K562 (cell line): ENCODE measurements around the gene MARK3. TPM values are rescaled to one million over a fixed set of nuclear protein-coding genes. Genes with fewer than 3 reads are reported as not detected.

Experiments
- BACH1 ChIP-seq: fragments of 200-800 bp; sonication (Bioruptor generic); IDR thresholded peaks from 2 replicates; pipeline ENCODE4 v1.6.1; 2016; ENCODE audit warnings: missing genetic modification characterization, missing compliant biosample characterization
- CHD7 ChIP-seq: fragments of 200-600 bp; sonication (generic); IDR thresholded peaks from one replicate; pipeline ENCODE4 v1.6.1; 2012; ENCODE audit warnings: mild to moderate bottlenecking, low read depth, low read length, inconsistent platforms
- LEF1 ChIP-seq: fragments of 450-650 bp; IDR thresholded peaks from 2 replicates; pipeline ENCODE4 v1.6.1; 2016; ENCODE audit warnings: mild to moderate bottlenecking
- MCM5 ChIP-seq: fragments of 450-650 bp; IDR thresholded peaks from 2 replicates; pipeline ENCODE4 v1.6.1; 2016; ENCODE audit warnings: low read depth
- PRPF4 ChIP-seq: fragments of 200-400 bp; formaldehyde crosslinking; IDR thresholded peaks from one replicate; pipeline ENCODE4 v1.6.1; 2017; ENCODE audit warnings: low read length, low read depth, mild to moderate bottlenecking; ENCODE audit not compliant: insufficient read depth, poor library complexity, severe bottlenecking
- RAD21 ChIP-seq, 2 experiments: fragments of 250-450 bp in 1 of 2; fragments of 450-650 bp in 1 of 2; sonication (Bioruptor Pico) in 1 of 2; formaldehyde crosslinking in 1 of 2; IDR thresholded peaks in 1 of 2; conservative IDR thresholded peaks in 1 of 2; 2 replicates each; pipeline versions ENCODE4 v1.4.0 to v1.8.0; 2020 to 2022; ENCODE audit warnings: mild to moderate bottlenecking in 2 of 2, moderate library complexity in 1 of 2
- RAD51 ChIP-seq: fragments of 450-650 bp; IDR thresholded peaks from 2 replicates; pipeline ENCODE4 v1.7.1; 2016; ENCODE audit warnings: low read depth, mild to moderate bottlenecking, borderline replicate concordance
- RBM17 ChIP-seq: fragments of 200-400 bp; formaldehyde crosslinking; IDR thresholded peaks from 2 replicates; pipeline ENCODE4 v1.6.1; 2017; ENCODE audit warnings: low read depth, mild to moderate bottlenecking, low read length, borderline replicate concordance
- RFX5 ChIP-seq: IDR thresholded peaks from 2 replicates; pipeline ENCODE4 v1.6.1; 2011; ENCODE audit warnings: low read depth, mild to moderate bottlenecking, improper control_type of control experiment, low read length
- RHOXF2B ChIP-seq: fragments of 250-450 bp; sonication (Bioruptor Pico); conservative IDR thresholded peaks from 2 replicates; pipeline ENCODE4 v1.5.1; 2021
- ZBTB26 ChIP-seq: fragments of 450-650 bp; formaldehyde crosslinking; IDR thresholded peaks from 2 replicates; pipeline ENCODE4 v1.4.0; 2022; ENCODE audit warnings: missing genetic modification characterization
- ZBTB5 ChIP-seq: fragments of 450-650 bp; IDR thresholded peaks from 2 replicates; pipeline ENCODE4 v1.6.1; 2017; ENCODE audit warnings: antibody characterized with exemption
- ZNF3 ChIP-seq: fragments of 250-450 bp; sonication (Bioruptor Pico); IDR thresholded peaks from 2 replicates; pipeline ENCODE4 v1.5.0; 2021; ENCODE audit warnings: mild to moderate bottlenecking, moderate library complexity
- polyA plus RNA-seq, 8 experiments: library from polyadenylated mRNA; depleted of rRNA in 4 of 8; stranded (reverse) in 5 of 8; unstranded in 3 of 8; fragments of >200 nt; fragmentation: Nextera tagmentation in 2 of 8; fragmentation: Illumina TruSeq in 1 of 8; extraction: Ambion mirVana in 2 of 8; extraction: Trizol in 1 of 8; gene quantifications; 2 replicates each; pipeline versions ENCODE4 v1.2.1 to v1.2.3, GENCODE V29; 2011 to 2014; ENCODE audit warnings: inconsistent platforms in 1 of 8, missing spikeins in 1 of 8
- total RNA-seq, 7 experiments: library from RNA; depleted of rRNA in 6 of 7; stranded (reverse); fragments of >200 nt in 6 of 7; fragmentation: Illumina TruSeq in 2 of 7; extraction: Trizol in 2 of 7; gene quantifications; 2 replicates each; pipeline versions ENCODE4 v1.2.1 to v1.2.3, GENCODE V29; 2011 to 2021; ENCODE audit warnings: low replicate concordance in 1 of 7

MARK3 gene
- total and polyA plus RNA-seq, 9 of the 15 experiments (the other 6 are each of a cell fraction or from before 2014, with no cell fraction given): 10.1 to 68.7 (median 56.3) TPM

- TF ChIP-seq ZBTB26 (CRISPR knock-in tag) (no peak), RHOXF2B (no peak), ZBTB5 (no peak), RAD51 (no peak), BACH1 (tag) (no peak), CHD7 (no peak), RAD21 (CRISPR knock-in tag; conservative IDR thresholded peaks at IDR 0.05 in 1 of 2, IDR thresholded peaks at IDR 0.05 in 1 of 2) (peak in 1 of 2 experiments; percentile 58; a peak in 2 of 4 replicates), ZNF3 (CRISPR knock-in tag) (no peak), MCM5 (no peak), PRPF4 (no peak), LEF1 (no peak), RFX5 (no peak), RBM17 (no peak)
These were observed 135.6 kb downstream of the MARK3 start (continued) for GRCh38 chr14:103520657-103521437.
